ENCODE measurements around the gene ASPSCR1.
"Not testable (repeated sequence)": the region's sequence is repeated elsewhere in the genome, so short reads cannot be mapped to it uniquely, and the experiment has no call there.

ASPSCR1 gene

GRCh38 chr17:82029391-82029790, 52.0 kb downstream of the ASPSCR1 start:
- no peak for DNase-seq

- DNase-seq = no peak
Measured at GRCh38 chr17:82029990-82030469, 52.6 kb downstream of the ASPSCR1 start.

GRCh38 chr17:82030470-82031302, 53.3 kb downstream of the ASPSCR1 start:
- peak; percentile 89 for DNase-seq

GRCh38 chr17:82031303-82031884, 54.0 kb downstream of the ASPSCR1 start, which contains the start of gene RAC3:
Gene RAC3 (plus strand): TSS chr17:82031678. CDS start chr17:82031762, 84 bp downstream.
- DNase-seq = no peak

- DNase-seq = peak; percentile 60
Measured at GRCh38 chr17:82031885-82032627, 54.6 kb downstream of the ASPSCR1 start.

GRCh38 chr17:82033359-82034085, 56.1 kb downstream of the ASPSCR1 start:
- DNase-seq = no peak

- no peak for DNase-seq
Measured at GRCh38 chr17:82034371-82035011, 57.1 kb downstream of the ASPSCR1 start.

GRCh38 chr17:82035488-82035887, 58.1 kb downstream of the ASPSCR1 start:
- no peak for DNase-seq

- DNase-seq = no peak
Measured at GRCh38 chr17:82035956-82036633, 58.7 kb downstream of the ASPSCR1 start.

- DNase-seq = no peak
Measured at GRCh38 chr17:82036634-82037091, 59.2 kb downstream of the ASPSCR1 start.

GRCh38 chr17:82037092-82037888, 59.9 kb downstream of the ASPSCR1 start, which contains the start of gene DCXR:
Gene DCXR (minus strand): TSS chr17:82037697. CDS start chr17:82037682, 15 bp downstream.
- peak; percentile 98 for DNase-seq

- DNase-seq = no peak
Measured at GRCh38 chr17:82037889-82038195, 60.4 kb downstream of the ASPSCR1 start.

- DNase-seq = not testable (repeated sequence)
Measured at GRCh38 chr17:82038796-82039409, 61.5 kb downstream of the ASPSCR1 start.

- DNase-seq = no peak
Measured at GRCh38 chr17:82039695-82040299, 62.4 kb downstream of the ASPSCR1 start.

GRCh38 chr17:82041144-82041814, 63.9 kb downstream of the ASPSCR1 start:
- DNase-seq = no peak

- no peak for DNase-seq
Measured at GRCh38 chr17:82042649-82043048, 65.2 kb downstream of the ASPSCR1 start.

- no peak for DNase-seq
Measured at GRCh38 chr17:82043507-82043906, 66.1 kb downstream of the ASPSCR1 start.

- DNase-seq = no peak
Measured at GRCh38 chr17:82045936-82046484, 68.6 kb downstream of the ASPSCR1 start.

GRCh38 chr17:82046903-82047302, 69.5 kb downstream of the ASPSCR1 start:
- no peak for DNase-seq
